HepG2 (cell line): ENCODE data around the gene ATP2B2. TPM values are rescaled to one million over a fixed set of nuclear protein-coding genes. Genes with fewer than 3 reads are reported as not detected.

Experiments used
- ATAC-seq: fragments of 200-7000 bp; cut with Tn5 transposase; 3 replicates; pipeline ENCODE4 v1.9.1; 2020; ENCODE audit warnings: mild to moderate bottlenecking, moderate library complexity
- BruUV-seq: library from RNA; stranded (reverse); fragments of 400-500 nt; replicated peaks from 2 replicates; lab custom pipeline; 2021; lab: Mats Ljungman, UMichigan
- CTCF ChIA-PET: fragments of 300-600 bp; formaldehyde crosslinking; extraction: SDS; loops from one replicate; lab custom pipeline; 2021; ENCODE audit warnings: low total read pairs, inconsistent platforms, low intra/inter-chr PET ratio; lab: Yijun Ruan, JAX
- POLR2A ChIA-PET: fragments of 350-600 bp; sonication (Branson Sonifier 250); formaldehyde crosslinking; loops from one replicate; lab custom pipeline; 2020; ENCODE audit warnings: antibody characterized with exemption, inconsistent platforms; lab: Yijun Ruan, JAX
- DNase-seq: peaks from one replicate; pipeline ENCODE4 v3.0.0-alpha.2; 2015; ENCODE audit warnings: low spot score
- FAIRE-seq: peaks from 3 replicates; lab custom pipeline; 2011; peaks lifted over from hg19 to GRCh38; lab: Jason Lieb, UNC
- H2AFZ ChIP-seq: one replicate; pipeline ENCODE4 v1.6.1; 2011; ENCODE audit warnings: low read length, inconsistent platforms
- H3K27ac ChIP-seq: fragments of 300-600 bp; 3 replicates; pipeline ENCODE4 v1.8.0; 2011; ENCODE audit warnings: mixed run types, mild to moderate bottlenecking, mixed read lengths, low read length, inconsistent platforms; ENCODE audit not compliant: insufficient read depth; ENCODE audit errors: extremely low read length
- H3K27me3 ChIP-seq, 2 experiments: fragments of 200-600 bp in 1 of 2; 2 replicates in 1 of 2; 3 replicates in 1 of 2; pipeline versions ENCODE4 v1.6.0 to v1.8.0; 2011; ENCODE audit warnings: low read length in 2 of 2, mild to moderate bottlenecking in 2 of 2, moderate library complexity in 2 of 2, inconsistent platforms in 1 of 2; ENCODE audit not compliant: insufficient read depth in 2 of 2, control insufficient read depth in 1 of 2
- H3K36me3 ChIP-seq, 2 experiments: fragments of 200-600 bp in 1 of 2; replicated peaks in 1 of 2; 2 replicates in 1 of 2; 3 replicates in 1 of 2; pipeline versions ENCODE4 v1.5.1 to v1.8.0; 2011; ENCODE audit warnings: low read length in 2 of 2, inconsistent platforms in 1 of 2; ENCODE audit not compliant: insufficient read depth in 2 of 2, control insufficient read depth in 1 of 2
- H3K4me1 ChIP-seq: 2 replicates; pipeline ENCODE4 v1.5.1; 2012; ENCODE audit warnings: low read length, inconsistent platforms; ENCODE audit not compliant: insufficient read depth
- H3K4me2 ChIP-seq: 2 replicates; pipeline ENCODE4 v1.6.0; 2011; ENCODE audit warnings: low read depth, low read length, inconsistent platforms
- H3K4me3 ChIP-seq, 3 experiments: fragments of 200-600 bp in 1 of 3; sonication (generic), shearing (Covaris generic) in 1 of 3; replicated peaks in 1 of 3; 2 replicates each; pipeline ENCODE4 v1.5.1; 2011 to 2016; ENCODE audit warnings: low read length in 3 of 3, inconsistent platforms in 2 of 3, low read depth in 2 of 3, mild to moderate bottlenecking in 2 of 3, control low read depth in 1 of 3, mixed read lengths in 1 of 3; ENCODE audit not compliant: insufficient read depth in 1 of 3
- H3K79me2 ChIP-seq: one replicate; pipeline ENCODE4 v1.6.1; 2011; ENCODE audit warnings: low read length, inconsistent platforms; ENCODE audit not compliant: insufficient read depth
- H3K9ac ChIP-seq: 2 replicates; pipeline ENCODE4 v1.6.0; 2011; ENCODE audit warnings: mild to moderate bottlenecking, low read depth, low read length, inconsistent platforms; ENCODE audit not compliant: insufficient read depth
- H3K9me3 ChIP-seq: 2 replicates; pipeline ENCODE4 v1.5.1; 2012; ENCODE audit warnings: mild to moderate bottlenecking, low read length
- H4K20me1 ChIP-seq: 2 replicates; pipeline ENCODE4 v1.6.0; 2011; ENCODE audit warnings: inconsistent platforms, mild to moderate bottlenecking, low read length, moderate library complexity; ENCODE audit not compliant: insufficient read depth
- CHD4 ChIP-seq: fragments of 200-600 bp; sonication (generic); IDR thresholded peaks from 2 replicates; pipeline ENCODE4 v1.7.0; 2017; ENCODE audit warnings: mild to moderate bottlenecking, low read length, borderline replicate concordance
- DNMT3B ChIP-seq: conservative IDR thresholded peaks from 2 replicates; pipeline ENCODE4 v1.6.1; 2016; ENCODE audit warnings: missing biosample characterization, control low read depth
- ETV6 ChIP-seq: sonication (generic); formaldehyde crosslinking; conservative IDR thresholded peaks from 2 replicates; pipeline ENCODE4 v1.4.0; 2020; ENCODE audit warnings: missing genetic modification reagents
- HDAC6 ChIP-seq: fragments of 200-600 bp; sonication (generic); IDR thresholded peaks from 2 replicates; pipeline ENCODE4 v1.7.0; 2017; ENCODE audit warnings: mild to moderate bottlenecking, antibody characterized with exemption, low read length, low read depth
- HNF1B ChIP-seq: sonication (generic); formaldehyde crosslinking; IDR thresholded peaks from 2 replicates; pipeline ENCODE4 v1.5.1; 2020; ENCODE audit warnings: mild to moderate bottlenecking, moderate library complexity, missing genetic modification reagents
- KLF13 ChIP-seq: sonication (generic); formaldehyde crosslinking; IDR thresholded peaks from 2 replicates; pipeline ENCODE4 v1.4.0; 2020; ENCODE audit warnings: mild to moderate bottlenecking, missing genetic modification reagents
- NPAS2 ChIP-seq: sonication (generic); formaldehyde crosslinking; IDR thresholded peaks from 2 replicates; pipeline ENCODE4 v1.8.0; 2022; ENCODE audit warnings: mild to moderate bottlenecking, missing genetic modification reagents, borderline replicate concordance
- ZBTB3 ChIP-seq: sonication (generic); formaldehyde crosslinking; IDR thresholded peaks from 2 replicates; pipeline ENCODE4 v1.4.0; 2020; ENCODE audit warnings: low read depth, mild to moderate bottlenecking, moderate library complexity, missing genetic modification reagents, borderline replicate concordance
- ZFP36L1 ChIP-seq: sonication (generic); formaldehyde crosslinking; IDR thresholded peaks from 2 replicates; pipeline ENCODE4 v1.8.0; 2022; ENCODE audit warnings: mild to moderate bottlenecking, missing genetic modification reagents, moderate library complexity
- ZGPAT ChIP-seq: IDR thresholded peaks from 2 replicates; pipeline ENCODE4 v1.6.1; 2016; ENCODE audit warnings: mild to moderate bottlenecking
- ZNF12 ChIP-seq: sonication (generic); formaldehyde crosslinking; IDR thresholded peaks from 2 replicates; pipeline ENCODE4 v1.5.0; 2020; ENCODE audit warnings: missing genetic modification reagents
- ZNF207 ChIP-seq: fragments of 450-650 bp; IDR thresholded peaks from 2 replicates; pipeline ENCODE4 v1.6.1; 2016; ENCODE audit warnings: antibody characterized with exemption, borderline replicate concordance
- ZNF451 ChIP-seq: sonication (generic); formaldehyde crosslinking; IDR thresholded peaks from 2 replicates; pipeline ENCODE4 v1.5.0; 2020; ENCODE audit warnings: mild to moderate bottlenecking, missing genetic modification reagents
- ZNF629 ChIP-seq: sonication (generic); formaldehyde crosslinking; conservative IDR thresholded peaks from 2 replicates; pipeline ENCODE4 v1.5.0; 2020; ENCODE audit warnings: missing genetic modification reagents
- ZNF749 ChIP-seq: sonication (generic); formaldehyde crosslinking; IDR thresholded peaks from 2 replicates; pipeline ENCODE4 v1.8.0; 2022; ENCODE audit warnings: mild to moderate bottlenecking, missing genetic modification reagents, moderate library complexity, borderline replicate concordance
- ZUFSP ChIP-seq: sonication (generic); formaldehyde crosslinking; IDR thresholded peaks from 2 replicates; pipeline ENCODE4 v1.9.0; 2021; ENCODE audit warnings: missing genetic modification reagents, mild to moderate bottlenecking, borderline replicate concordance
- WGBS: methylation state at CpG from one replicate; pipeline ENCODE4 v1.1.6; 2017; ENCODE audit warnings: low lambda C conversion rate; 5-methylcytosine and 5-hydroxymethylcytosine counted together
- in situ Hi-C: cut with HindIII; loops from 2 replicates; pipeline ENCODE4 v1.10.0; 2017; ENCODE audit warnings: low pct_unique_long_range_greater_than_20kb; ENCODE audit not compliant: extremely low pct_ligation_motif_present
- intact Hi-C: fragments of 100-400 bp; cut with micrococcal nuclease; formaldehyde crosslinking; loops from one replicate; pipeline ENCODE4 v1.10.0; 2022; ENCODE audit not compliant: unreplicated experiment
- polyA plus RNA-seq, 8 experiments: library from polyadenylated mRNA; depleted of rRNA in 3 of 8; stranded (reverse) in 7 of 8; unstranded in 1 of 8; fragments of >200 nt; fragmentation: Illumina TruSeq in 4 of 8; extraction: Trizol in 4 of 8; gene quantifications; 2 replicates each; pipeline versions ENCODE4 v1.2.1 to v1.2.3, GENCODE V29; 2011 to 2016; ENCODE audit warnings: low read depth in 4 of 8, missing spikeins in 1 of 8, mixed read lengths in 1 of 8; ENCODE audit not compliant: insufficient read depth in 1 of 8
- total RNA-seq, 5 experiments: library from RNA; depleted of rRNA; stranded (reverse); fragments of >200 nt; fragmentation: Illumina TruSeq; extraction: Trizol; gene quantifications; 2 replicates each; pipeline ENCODE4 v1.2.3, GENCODE V29; 2016; ENCODE audit warnings: low read depth in 1 of 5

ATP2B2 gene
- total and polyA plus RNA-seq, 2 of the 13 experiments (the other 11 are each of a cell fraction or from before 2014, with no cell fraction given) = 1.5 to 2.3 TPM

DNA sequence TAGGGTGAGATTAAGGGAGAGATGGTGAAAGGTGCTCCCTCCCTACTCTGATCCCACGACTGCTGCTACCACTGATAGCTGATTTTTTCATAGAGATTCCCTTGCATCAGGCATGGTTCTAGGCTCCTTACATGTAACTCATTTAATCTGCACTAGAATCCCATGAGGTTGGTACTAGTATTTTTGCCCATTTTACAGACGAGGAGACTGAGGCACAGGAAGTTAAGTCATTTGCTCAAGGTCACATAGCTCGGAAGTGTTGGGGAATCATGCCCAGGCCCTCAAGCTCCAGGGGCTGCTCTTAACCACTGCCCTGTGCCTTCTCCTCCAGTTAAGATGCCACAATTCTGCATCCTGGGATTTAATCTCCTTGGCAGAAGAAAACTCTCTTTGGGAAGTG, 11.2 kb downstream of the ATP2B2 start:
- Histone ChIP-seq H3K36me3 (no peaks in the 10 kb centered on the region), H3K9ac (no peak overlapping the region), H3K9me3 (no peaks in the 10 kb centered on the region), H3K4me2 (no peak overlapping the region), H3K4me3 (no peak overlapping the region), H2AFZ (no peak overlapping the region), H3K27ac (peak overlapping the region; percentile 10), H3K27me3 (no peaks in the 10 kb centered on the region; a peak in 1 of 5 replicates), H4K20me1 (no peaks in the 10 kb centered on the region), H3K79me2 (no peaks in the 10 kb centered on the region), H3K4me1 (peaks cover 79% of the 10 kb centered on the region)
- ChIA-PET CTCF (no interaction called here), POLR2A (interaction anchor here (0.7 kb wide), 1 partner anchor 10 kb away, joined by 3 read pairs; no protein-coding TSS in a partner anchor)
- intact Hi-C loops = no loop called here
- in situ Hi-C loops = no loop called here
- no peak for ATAC-seq
- no peak for DNase-seq
- BruUV-seq = no TSS peak
- WGBS = 66% methylated on average over 3 of the region's 3 CpGs
- TF ChIP-seq ZGPAT (CRISPR knock-in tag) (no peak), ZNF629 (peak; percentile 88), ZBTB3 (no peak), HDAC6 (no peak), ZNF749 (CRISPR knock-in tag) (no peak), DNMT3B (no peak), ZNF451 (CRISPR knock-in tag) (no peak)
- TF ChIP-seq, all 625 proteins: peak for 1
- no peak for FAIRE-seq

DNA sequence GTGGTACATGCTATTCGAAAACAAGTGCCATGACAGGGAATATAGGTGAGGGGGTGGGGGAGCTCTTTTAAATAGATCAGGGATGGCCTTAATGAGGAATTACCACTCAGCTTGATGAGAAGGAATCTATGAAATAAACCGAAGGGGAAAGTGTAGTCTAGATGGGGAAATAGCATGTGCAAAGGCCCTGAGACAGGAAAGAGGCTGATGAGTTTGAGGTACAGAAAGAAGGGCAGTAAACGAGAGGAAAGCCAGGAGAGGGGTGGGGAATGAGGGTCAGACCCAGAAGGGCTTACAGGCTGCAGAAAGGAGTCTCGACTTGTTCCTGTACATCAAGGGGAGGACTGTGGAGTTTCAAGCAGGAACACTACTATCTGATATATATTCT, 12.2 kb downstream of the ATP2B2 start:
- WGBS = 74% methylated on average over 4 of the region's 4 CpGs
- in situ Hi-C loops (no loop called here), intact Hi-C loops (no loop called here)
- Histone ChIP-seq H3K27ac (no peak overlapping the region), H3K79me2 (no peaks in the 10 kb centered on the region), H3K4me1 (peaks cover 84% of the 10 kb centered on the region), H4K20me1 (no peaks in the 10 kb centered on the region), H3K9me3 (no peaks in the 10 kb centered on the region), H3K27me3 (no peaks in the 10 kb centered on the region; a peak in 1 of 5 replicates), H3K36me3 (no peaks in the 10 kb centered on the region), H2AFZ (no peak overlapping the region), H3K4me3 (no peak overlapping the region), H3K4me2 (no peak overlapping the region), H3K9ac (no peak overlapping the region)
- no TSS peak for BruUV-seq
- DNase-seq = no peak
- ChIA-PET POLR2A (no interaction called here), CTCF (no interaction called here)
- no peak for FAIRE-seq
- no peak for ATAC-seq
- TF ChIP-seq ZNF207 = no peak
- TF ChIP-seq NPAS2 = no peak
- TF ChIP-seq CHD4 = peak; percentile 57; the same call in 1 of the 2 replicates
- no peak for TF ChIP-seq ETV6 (CRISPR knock-in tag)
- TF ChIP-seq ZNF12 (CRISPR knock-in tag) = no peak
- no peak for TF ChIP-seq ZUFSP (CRISPR knock-in tag)
- TF ChIP-seq KLF13 = no peak
- TF ChIP-seq HNF1B (CRISPR knock-in tag) = no peak
- TF ChIP-seq ZFP36L1 (CRISPR knock-in tag) = no peak
